NCI-H510A treated with DMSO at 0.1 percent for 48 hours (cell line): ENCODE data around the gene TERB2.
"Not testable (repeated sequence)": the region's sequence is repeated elsewhere in the genome, so short reads cannot be mapped to it uniquely, and the experiment has no call there.

Source experiments
- DNase-seq: peaks from one replicate; lab custom pipeline; 2025; lab: John Stamatoyannopoulos, UW

The TERB2 gene

GRCh38 chr15:45003731-45004410, 47.4 kb downstream of the TERB2 start:
- not testable (repeated sequence) for DNase-seq

GRCh38 chr15:45004590-45005175, 48.2 kb downstream of the TERB2 start:
- not testable (repeated sequence) for DNase-seq

GRCh38 chr15:45009046-45009445, 52.6 kb downstream of the TERB2 start:
- no peak for DNase-seq

- DNase-seq = not testable (repeated sequence)
Observed at GRCh38 chr15:45015114-45015513, 58.6 kb downstream of the TERB2 start.

GRCh38 chr15:45020222-45020900, 63.9 kb downstream of the TERB2 start:
- DNase-seq = not testable (repeated sequence)

- DNase-seq = not testable (repeated sequence)
Observed at GRCh38 chr15:45020901-45021259, 64.4 kb downstream of the TERB2 start.

GRCh38 chr15:45021348-45021747, 64.9 kb downstream of the TERB2 start:
- no peak for DNase-seq

GRCh38 chr15:45022871-45023658, 66.6 kb downstream of the TERB2 start, which contains the start of gene SORD:
Gene SORD, plus strand, starts transcription at chr15:45023195. Its CDS starts 89 bp downstream, at chr15:45023284.
- DNase-seq = peak; percentile 73

GRCh38 chr15:45023659-45024225, 67.3 kb downstream of the TERB2 start:
- DNase-seq = no peak

- not testable (repeated sequence) for DNase-seq
Observed at GRCh38 chr15:45024649-45025048, 68.2 kb downstream of the TERB2 start.

- DNase-seq = not testable (repeated sequence)
Observed at GRCh38 chr15:45025627-45026026, 69.1 kb downstream of the TERB2 start.

- no peak for DNase-seq
Observed at GRCh38 chr15:45026651-45027190, 70.2 kb downstream of the TERB2 start.

- no peak for DNase-seq
Observed at GRCh38 chr15:45027220-45027619, 70.7 kb downstream of the TERB2 start.
